ENCODE data around the gene TSEN2.

- TF ChIP-seq CTCF (IDR thresholded peaks at IDR 0.05): no peak
- no peak for TF ChIP-seq POLR2A (IDR thresholded peaks at IDR 0.05)
Observed at GRCh38 chr3:12444582-12445471, 39.5 kb upstream of the TSEN2 start.
